LNCAP (cell line): Measurements from ENCODE around the gene DNMT3B.

Experiments used
- CTCF ChIP-seq: fragments of 450-650 bp; IDR thresholded peaks from 2 replicates; pipeline ENCODE4 v1.5.1; 2017; ENCODE audit warnings: mild to moderate bottlenecking

Gene DNMT3B

GRCh38 chr20:32742322-32743236 is 19.6 kb upstream of the DNMT3B start:
- TF ChIP-seq CTCF, result no peak

- no peak for TF ChIP-seq CTCF
These were observed 18.7 kb upstream of the DNMT3B start, which contains the start of gene COMMD7 for GRCh38 chr20:32743237-32744112. Gene COMMD7 (minus strand): TSS chr20:32743467. CDS start chr20:32743391, 76 bp downstream.

- no peak for TF ChIP-seq CTCF
These were observed 12.1 kb upstream of the DNMT3B start for GRCh38 chr20:32749914-32750637.

GRCh38 chr20:32751293-32751692 is 10.9 kb upstream of the DNMT3B start:
- no peak for TF ChIP-seq CTCF

GRCh38 chr20:32751702-32752457 is 10.3 kb upstream of the DNMT3B start:
- TF ChIP-seq CTCF, result no peak

- no peak for TF ChIP-seq CTCF
These were observed 9.5 kb upstream of the DNMT3B start for GRCh38 chr20:32752458-32753250.
